K562 (cell line): ENCODE measurements around the gene ALDH1A2. TPM values are rescaled to one million over a fixed set of nuclear protein-coding genes. Genes with fewer than 3 reads are reported as not detected.

ENCODE experiments used
- ATAC-seq: fragments of 200-7000 bp; cut with Tn5 transposase; 3 replicates; pipeline ENCODE4 v1.9.1; 2020; ENCODE audit warnings: moderate library complexity
- BruUV-seq: library from RNA; stranded (reverse); fragments of 400-500 nt; replicated peaks from 2 replicates; lab custom pipeline; 2021; lab: Mats Ljungman, UMichigan
- CTCF ChIA-PET: fragments of 300-600 bp; formaldehyde crosslinking; extraction: SDS; loops from one replicate; lab custom pipeline; 2021; ENCODE audit warnings: low intra/inter-chr PET ratio; lab: Yijun Ruan, JAX
- POLR2A ChIA-PET: fragments of 300-600, 350-650 bp; sonication (Branson Sonifier 250); formaldehyde crosslinking; extraction: SDS; loops from one replicate; lab custom pipeline; 2021; ENCODE audit warnings: antibody characterized with exemption, inconsistent platforms; lab: Yijun Ruan, JAX
- DNase-seq, 4 experiments: peaks; one replicate each; pipeline versions ENCODE4 v3.0.0 to v3.0.0-alpha.2; 2011 to 2018; ENCODE audit warnings: low spot score in 3 of 4, mixed read lengths in 3 of 4; ENCODE audit errors: extremely low read depth in 1 of 4
- FAIRE-seq: peaks from 2 replicates; lab custom pipeline; 2011; peaks lifted over from hg19 to GRCh38; lab: Jason Lieb, UNC
- H2AFZ ChIP-seq: 2 replicates; pipeline ENCODE4 v1.6.0; 2011; ENCODE audit warnings: low read depth, low read length, control low read depth, inconsistent platforms
- H3K27ac ChIP-seq: fragments of 200-600 bp; 3 replicates; pipeline ENCODE4 v1.8.0; 2011; ENCODE audit warnings: low read depth, mild to moderate bottlenecking, control low read depth, inconsistent platforms, low read length, moderate library complexity, mixed read lengths; ENCODE audit errors: extremely low read depth
- H3K27me3 ChIP-seq, 2 experiments: fragments of 300-600 bp in 1 of 2; 2 replicates in 1 of 2; 3 replicates in 1 of 2; pipeline versions ENCODE4 v1.6.0 to v1.8.0; 2011; ENCODE audit warnings: inconsistent platforms in 2 of 2, low read length in 2 of 2, mild to moderate bottlenecking in 1 of 2, mixed read lengths in 1 of 2, moderate library complexity in 1 of 2; ENCODE audit not compliant: control insufficient read depth in 2 of 2, insufficient read depth in 2 of 2
- H3K36me3 ChIP-seq: fragments of 300-600 bp; 3 replicates; pipeline ENCODE4 v1.8.0; 2011; ENCODE audit warnings: mild to moderate bottlenecking, low read length, inconsistent platforms; ENCODE audit not compliant: control insufficient read depth, insufficient read depth
- H3K4me1 ChIP-seq, 2 experiments: fragments of 200-600 bp in 1 of 2; replicated peaks in 1 of 2; 2 replicates in 1 of 2; 3 replicates in 1 of 2; pipeline versions ENCODE4 v1.5.1 to v1.8.0; 2011; ENCODE audit warnings: inconsistent platforms in 2 of 2, low read length in 2 of 2, mild to moderate bottlenecking in 1 of 2, mixed read lengths in 1 of 2, moderate library complexity in 1 of 2; ENCODE audit not compliant: control insufficient read depth in 2 of 2, insufficient read depth in 2 of 2
- H3K4me2 ChIP-seq: 2 replicates; pipeline ENCODE4 v1.6.1; 2011; ENCODE audit warnings: low read length, control low read depth, inconsistent platforms, mixed read lengths; ENCODE audit not compliant: insufficient read depth
- H3K4me3 ChIP-seq: fragments of 200-600 bp; sonication (generic), shearing (Covaris generic); 2 replicates; pipeline ENCODE4 v1.5.1; 2016; ENCODE audit warnings: control low read depth, inconsistent platforms
- H3K79me2 ChIP-seq: fragments of 200-600 bp; 3 replicates; pipeline ENCODE4 v1.8.0; 2011; ENCODE audit warnings: low read length, inconsistent platforms; ENCODE audit not compliant: control insufficient read depth, insufficient read depth
- H3K9ac ChIP-seq, 2 experiments: 2 replicates each; pipeline versions ENCODE4 v1.6.0 to v1.6.1; 2011; ENCODE audit warnings: low read depth in 2 of 2, low read length in 2 of 2, control low read depth in 1 of 2, inconsistent platforms in 1 of 2, mild to moderate bottlenecking in 1 of 2, mixed read lengths in 1 of 2; ENCODE audit not compliant: insufficient read depth in 1 of 2
- H3K9me1 ChIP-seq: one replicate; pipeline ENCODE4 v1.6.0; 2011; ENCODE audit warnings: inconsistent platforms, mild to moderate bottlenecking, low read length, moderate library complexity; ENCODE audit not compliant: control insufficient read depth, insufficient read depth
- H3K9me3 ChIP-seq: replicated peaks from 2 replicates; pipeline ENCODE4 v1.5.1; 2011; ENCODE audit warnings: low read depth, low read length, inconsistent platforms; ENCODE audit not compliant: control insufficient read depth, insufficient read depth
- H4K20me1 ChIP-seq: replicated peaks from 2 replicates; pipeline ENCODE4 v1.6.1; 2011; ENCODE audit warnings: low read length, inconsistent platforms, mixed read lengths; ENCODE audit not compliant: control insufficient read depth, insufficient read depth
- EWSR1 ChIP-seq: fragments of 450-650 bp; IDR thresholded peaks from 2 replicates; pipeline ENCODE4 v1.6.1; 2018; ENCODE audit warnings: borderline replicate concordance, mild to moderate bottlenecking, low read depth, moderate library complexity; ENCODE audit not compliant: partially characterized antibody
- HDGF ChIP-seq: fragments of 450-650 bp; IDR thresholded peaks from 2 replicates; pipeline ENCODE4 v1.6.1; 2016
- SMC3 ChIP-seq: conservative IDR thresholded peaks from 2 replicates; pipeline ENCODE4 v1.6.1; 2011; ENCODE audit warnings: low read depth, low read length, improper control_type of control experiment; ENCODE audit not compliant: insufficient read depth
- SUPT5H ChIP-seq: fragments of 450-650 bp; IDR thresholded peaks from 2 replicates; pipeline ENCODE4 v1.6.1; 2016
- ZNF224 ChIP-seq: sonication (generic); formaldehyde crosslinking; IDR thresholded peaks from 2 replicates; pipeline ENCODE4 v1.8.0; 2022; ENCODE audit warnings: mild to moderate bottlenecking, missing genetic modification reagents
- ZNF23 ChIP-seq: fragments of 250-450 bp; sonication (Bioruptor Pico); IDR thresholded peaks from 2 replicates; pipeline ENCODE4 v1.4.0; 2020; ENCODE audit warnings: mild to moderate bottlenecking
- ZNF717 ChIP-seq: fragments of 250-450 bp; sonication (Bioruptor Pico); IDR thresholded peaks from 2 replicates; pipeline ENCODE4 v1.5.0; 2021
- WGBS: fragments of 100-300 bp; shearing (Covaris generic); methylation state at CpG from one replicate; pipeline ENCODE4 v1.1.6; 2016; ENCODE audit warnings: low coverage, mixed read lengths; ENCODE audit not compliant: insufficient coverage; ENCODE audit errors: missing lambda C conversion rate; 5-methylcytosine and 5-hydroxymethylcytosine counted together
- in situ Hi-C: fragments of 300-500 bp; cut with MboI; formaldehyde crosslinking; loops from 4 replicates; pipeline ENCODE4 v1.15.0; 2018; ENCODE audit warnings: inconsistent platforms, mixed read lengths
- intact Hi-C: fragments of 100-400 bp; cut with micrococcal nuclease; formaldehyde crosslinking; loops from 2 replicates; pipeline ENCODE4 v1.14.2; 2022
- polyA plus RNA-seq, 8 experiments: library from polyadenylated mRNA; depleted of rRNA in 4 of 8; stranded (reverse) in 5 of 8; unstranded in 3 of 8; fragments of >200 nt; fragmentation: Nextera tagmentation in 2 of 8; fragmentation: Illumina TruSeq in 1 of 8; extraction: Ambion mirVana in 2 of 8; extraction: Trizol in 1 of 8; gene quantifications; 2 replicates each; pipeline versions ENCODE4 v1.2.1 to v1.2.3, GENCODE V29; 2011 to 2014; ENCODE audit warnings: inconsistent platforms in 1 of 8, missing spikeins in 1 of 8
- total RNA-seq, 7 experiments: library from RNA; depleted of rRNA in 6 of 7; stranded (reverse); fragments of >200 nt in 6 of 7; fragmentation: Illumina TruSeq in 2 of 7; extraction: Trizol in 2 of 7; gene quantifications; 2 replicates each; pipeline versions ENCODE4 v1.2.1 to v1.2.3, GENCODE V29; 2011 to 2021; ENCODE audit warnings: low replicate concordance in 1 of 7
- TF ChIP-seq, protein P1 (sequence below), 3 experiments: fragments of 200-800 bp in 1 of 3; sonication (Bioruptor generic) in 1 of 3; sonication (generic) in 1 of 3; formaldehyde crosslinking in 1 of 3; IDR thresholded peaks; 2 replicates each; pipeline versions ENCODE4 v1.6.1 to v1.8.0; 2016 to 2022; ENCODE audit warnings: mild to moderate bottlenecking in 2 of 3, missing compliant biosample characterization in 2 of 3, missing genetic modification characterization in 2 of 3, missing genetic modification reagents in 1 of 3
- TF ChIP-seq, protein P2 (sequence below), 2 experiments: fragments of 150-350 bp in 1 of 2; IDR thresholded peaks; 2 replicates each; pipeline ENCODE4 v1.6.1; 2012 to 2016; ENCODE audit warnings: low read depth in 2 of 2, low read length in 2 of 2, mild to moderate bottlenecking in 1 of 2, moderate library complexity in 1 of 2

The ALDH1A2 gene
- total and polyA plus RNA-seq, 9 of the 15 experiments (the other 6 are each of a cell fraction or from before 2014, with no cell fraction given), result 115 to 393 (median 333) TPM

DNA sequence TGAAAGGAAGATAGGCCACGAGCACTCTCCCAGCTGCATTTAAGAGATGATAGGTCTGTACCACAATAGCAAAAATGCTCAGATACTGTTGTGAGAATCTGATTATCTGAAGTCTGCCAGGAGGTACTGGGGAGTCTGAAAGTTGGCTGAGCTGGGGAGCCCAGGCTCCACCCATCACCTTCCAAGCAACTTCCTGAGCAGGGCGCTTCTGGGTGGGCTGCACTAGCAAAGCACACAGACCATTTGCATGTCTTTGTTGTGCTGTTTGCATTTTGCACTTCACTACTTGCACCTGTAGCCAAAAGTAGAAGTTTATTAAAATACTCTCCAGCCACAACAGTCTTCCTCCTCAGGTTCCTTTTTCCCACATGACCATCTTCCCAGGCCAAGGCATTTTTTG, 133.2 kb downstream of the ALDH1A2 start:
- H3K4me1 ChIP-seq, result no peaks in the 10 kb centered on the region
- no peak overlapping the region for H3K27ac ChIP-seq
- DNase-seq, result no peak
- H2AFZ ChIP-seq, result no peak overlapping the region
- no peak for TF ChIP-seq ZNF717 (CRISPR knock-in tag)
- no peak for TF ChIP-seq ZNF23 (CRISPR knock-in tag)
- TF ChIP-seq EWSR1, result no peak
- TF ChIP-seq, protein P1, sequence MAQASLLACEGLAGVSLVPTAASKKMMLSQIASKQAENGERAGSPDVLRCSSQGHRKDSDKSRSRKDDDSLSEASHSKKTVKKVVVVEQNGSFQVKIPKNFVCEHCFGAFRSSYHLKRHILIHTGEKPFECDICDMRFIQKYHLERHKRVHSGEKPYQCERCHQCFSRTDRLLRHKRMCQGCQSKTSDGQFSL (CRISPR knock-in tag; IDR thresholded peaks at IDR 0.05), result no peak
- TF ChIP-seq, protein P1 (tag; IDR thresholded peaks at IDR 0.05), result no peak
- no peak for TF ChIP-seq ZNF224 (CRISPR knock-in tag)
- TF ChIP-seq SMC3, result no peak
- no peak for TF ChIP-seq SUPT5H
- TF ChIP-seq, protein P2, sequence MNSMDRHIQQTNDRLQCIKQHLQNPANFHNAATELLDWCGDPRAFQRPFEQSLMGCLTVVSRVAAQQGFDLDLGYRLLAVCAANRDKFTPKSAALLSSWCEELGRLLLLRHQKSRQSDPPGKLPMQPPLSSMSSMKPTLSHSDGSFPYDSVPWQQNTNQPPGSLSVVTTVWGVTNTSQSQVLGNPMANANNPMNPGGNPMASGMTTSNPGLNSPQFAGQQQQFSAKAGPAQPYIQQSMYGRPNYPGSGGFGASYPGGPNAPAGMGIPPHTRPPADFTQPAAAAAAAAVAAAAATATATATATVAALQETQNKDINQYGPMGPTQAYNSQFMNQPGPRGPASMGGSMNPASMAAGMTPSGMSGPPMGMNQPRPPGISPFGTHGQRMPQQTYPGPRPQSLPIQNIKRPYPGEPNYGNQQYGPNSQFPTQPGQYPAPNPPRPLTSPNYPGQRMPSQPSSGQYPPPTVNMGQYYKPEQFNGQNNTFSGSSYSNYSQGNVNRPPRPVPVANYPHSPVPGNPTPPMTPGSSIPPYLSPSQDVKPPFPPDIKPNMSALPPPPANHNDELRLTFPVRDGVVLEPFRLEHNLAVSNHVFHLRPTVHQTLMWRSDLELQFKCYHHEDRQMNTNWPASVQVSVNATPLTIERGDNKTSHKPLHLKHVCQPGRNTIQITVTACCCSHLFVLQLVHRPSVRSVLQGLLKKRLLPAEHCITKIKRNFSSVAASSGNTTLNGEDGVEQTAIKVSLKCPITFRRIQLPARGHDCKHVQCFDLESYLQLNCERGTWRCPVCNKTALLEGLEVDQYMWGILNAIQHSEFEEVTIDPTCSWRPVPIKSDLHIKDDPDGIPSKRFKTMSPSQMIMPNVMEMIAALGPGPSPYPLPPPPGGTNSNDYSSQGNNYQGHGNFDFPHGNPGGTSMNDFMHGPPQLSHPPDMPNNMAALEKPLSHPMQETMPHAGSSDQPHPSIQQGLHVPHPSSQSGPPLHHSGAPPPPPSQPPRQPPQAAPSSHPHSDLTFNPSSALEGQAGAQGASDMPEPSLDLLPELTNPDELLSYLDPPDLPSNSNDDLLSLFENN (IDR thresholded peaks at IDR 0.05; ENCODE audit: low read depth in 2 of 2, low read length in 2 of 2), result no peak
- TF ChIP-seq HDGF, result no peak
- no peak overlapping the region for H3K4me3 ChIP-seq
- ChIA-PET POLR2A (interaction anchor here (0.7 to 1.6 kb wide), 3 partner anchors 11 to 114 kb away, joined by 3 read pairs; no protein-coding TSS in a partner anchor), CTCF (no interaction called here)
- H3K9ac ChIP-seq, result no peak overlapping the region
- 0% methylated on average over 2 of the region's 2 CpGs for WGBS
- H3K9me1 ChIP-seq, result no peaks in the 10 kb centered on the region
- ATAC-seq, result no peak
- H3K27me3 ChIP-seq, result peaks cover 5 to 6% of the 10 kb centered on the region in 2 experiments; a peak in 4 of 5 replicates
- no peaks in the 10 kb centered on the region for H3K79me2 ChIP-seq
- intact Hi-C loops, result no loop called here
- in situ Hi-C loops, result no loop called here
- no peaks in the 10 kb centered on the region for H3K36me3 ChIP-seq
- no peak overlapping the region for H3K4me2 ChIP-seq
- no peak for FAIRE-seq
- H3K9me3 ChIP-seq, result no peaks in the 10 kb centered on the region
- no TSS peak for BruUV-seq
- no peaks in the 10 kb centered on the region for H4K20me1 ChIP-seq
